H1 (cell line): ENCODE results near the gene EIF2B2. TPM values are rescaled to one million over a fixed set of nuclear protein-coding genes. Genes with fewer than 3 reads are reported as not detected.

Experiments
- ATF3 ChIP-seq: IDR thresholded peaks from 2 replicates; pipeline ENCODE4 v1.6.1; 2011; ENCODE audit warnings: low read depth, mild to moderate bottlenecking, low read length; ENCODE audit not compliant: insufficient read depth
- CREB1 ChIP-seq: IDR thresholded peaks from 2 replicates; pipeline ENCODE4 v1.6.1; 2012; ENCODE audit warnings: inconsistent platforms
- KDM1A ChIP-seq: fragments of 200-600, 300-600 bp; sonication (generic); IDR thresholded peaks from 2 replicates; pipeline ENCODE4 v1.7.1; 2016; ENCODE audit warnings: mild to moderate bottlenecking, low read length, borderline replicate concordance
- MAX ChIP-seq: IDR thresholded peaks from 2 replicates; pipeline ENCODE4 v1.6.1; 2012; ENCODE audit warnings: inconsistent platforms
- PHF8 ChIP-seq: fragments of 200-600 bp; sonication (generic); conservative IDR thresholded peaks from 2 replicates; pipeline ENCODE4 v1.7.1; 2012; ENCODE audit warnings: low read depth, mild to moderate bottlenecking, inconsistent platforms, low read length, moderate library complexity
- RFX5 ChIP-seq: IDR thresholded peaks from 2 replicates; pipeline ENCODE4 v1.6.1; 2011; ENCODE audit warnings: low read depth, low read length, improper control_type of control experiment, borderline replicate concordance
- RXRA ChIP-seq: IDR thresholded peaks from 2 replicates; pipeline ENCODE4 v1.6.1; 2011; ENCODE audit warnings: low read depth, mild to moderate bottlenecking, low read length, moderate library complexity; ENCODE audit not compliant: insufficient read depth
- YY1 ChIP-seq: IDR thresholded peaks from 2 replicates; pipeline ENCODE4 v1.6.1; 2011; ENCODE audit warnings: low read depth, mild to moderate bottlenecking, low read length
- polyA plus RNA-seq, 7 experiments: library from polyadenylated mRNA; depleted of rRNA in 3 of 7; stranded (reverse) in 5 of 7; unstranded in 2 of 7; fragments of >200 nt in 5 of 7; fragments of 200-250 nt in 2 of 7; gene quantifications; 1 replicate in 5 of 7; 2 replicates in 1 of 7; 4 replicates in 1 of 7; pipeline versions ENCODE4 v1.2.1 to v1.2.3, GENCODE V29; 2011 to 2013; ENCODE audit warnings: missing spikeins in 2 of 7, mixed read lengths in 2 of 7
- total RNA-seq: library from RNA; stranded (reverse); fragmentation: NEBNext Ultra II Directional; extraction: Animal tissue kit (Norgen Biotek cat#: 25700); gene quantifications from 2 replicates; pipeline ENCODE4 v1.2.1, GENCODE V29; 2021

Gene EIF2B2
- total and polyA plus RNA-seq, 2 of the 8 experiments (the other 6 are each of a cell fraction or from before 2014, with no cell fraction given) = 42.6 to 79.9 TPM

DNA sequence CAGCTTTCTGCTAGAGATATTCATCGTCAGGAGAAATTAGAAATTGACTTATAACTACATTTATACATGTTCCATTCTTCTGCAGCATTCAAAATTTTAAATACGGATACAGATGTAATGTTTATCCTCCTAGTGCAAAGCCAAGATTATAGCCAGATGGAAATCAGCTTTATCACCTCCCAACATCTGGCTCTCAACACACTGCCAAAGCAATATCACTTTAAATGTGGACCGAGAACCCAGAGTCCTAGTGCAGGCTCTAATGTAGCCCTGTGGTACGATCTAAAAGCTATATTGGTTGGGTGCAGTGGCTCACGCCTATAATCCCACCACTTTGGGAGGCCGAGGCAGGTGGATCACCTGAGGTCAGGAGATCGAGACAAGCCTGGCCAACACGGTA is 42.0 kb downstream of the EIF2B2 start (continued):
- no peak for TF ChIP-seq PHF8
- TF ChIP-seq MAX = no peak
- no peak for TF ChIP-seq CREB1
- TF ChIP-seq KDM1A = no peak
- TF ChIP-seq ATF3 = no peak
- no peak for TF ChIP-seq RFX5
- TF ChIP-seq YY1 = no peak
- TF ChIP-seq RXRA = no peak
